NAMALWA (cell line): Measurements from ENCODE around the gene RBM15B.
A peak's percentile ranks its signal among the peaks of the same experiment; 100 is the strongest.

Experiments used
- DNase-seq: peaks from one replicate; pipeline ENCODE4 v3.0.0-alpha.2; 2015; ENCODE audit warnings: low spot score

Gene RBM15B

GRCh38 chr3:51391566-51392354, 675 bp downstream of the RBM15B start:
- no peak for DNase-seq

GRCh38 chr3:51392355-51393133, 1.5 kb downstream of the RBM15B start:
- DNase-seq, result no peak

- DNase-seq, result no peak
Measured at GRCh38 chr3:51393134-51393495, 2.0 kb downstream of the RBM15B start.

- DNase-seq, result no peak
Measured at GRCh38 chr3:51393564-51393963, 2.5 kb downstream of the RBM15B start.

GRCh38 chr3:51394541-51394940, 3.5 kb downstream of the RBM15B start:
- DNase-seq, result no peak

GRCh38 chr3:51395493-51396213, 4.6 kb downstream of the RBM15B start:
- no peak for DNase-seq

- no peak for DNase-seq
Measured at GRCh38 chr3:51396401-51396800, 5.3 kb downstream of the RBM15B start.

- DNase-seq, result no peak
Measured at GRCh38 chr3:51397392-51397791, 6.3 kb downstream of the RBM15B start.

GRCh38 chr3:51398595-51399310, 7.7 kb downstream of the RBM15B start:
- DNase-seq, result no peak

- DNase-seq, result no peak
Measured at GRCh38 chr3:51400166-51400565, 9.1 kb downstream of the RBM15B start.

- DNase-seq, result no peak
Measured at GRCh38 chr3:51401735-51402134, 10.7 kb downstream of the RBM15B start.

GRCh38 chr3:51403675-51404074, 12.6 kb downstream of the RBM15B start:
- no peak for DNase-seq

- DNase-seq, result no peak
Measured at GRCh38 chr3:51408021-51408420, 16.9 kb downstream of the RBM15B start.

- no peak for DNase-seq
Measured at GRCh38 chr3:51408813-51409212, 17.7 kb downstream of the RBM15B start.

- DNase-seq, result no peak
Measured at GRCh38 chr3:51422211-51422610, 31.1 kb downstream of the RBM15B start.

- DNase-seq, result no peak
Measured at GRCh38 chr3:51426921-51427320, 35.8 kb downstream of the RBM15B start.

GRCh38 chr3:51429138-51429537, 38.1 kb downstream of the RBM15B start:
- DNase-seq, result no peak

- no peak for DNase-seq
Measured at GRCh38 chr3:51434110-51434509, 43.0 kb downstream of the RBM15B start.

- DNase-seq, result peak; percentile 47
Measured at GRCh38 chr3:51434746-51435327, 43.8 kb downstream of the RBM15B start.

- no peak for DNase-seq
Measured at GRCh38 chr3:51436998-51437639, 46.0 kb downstream of the RBM15B start.
